DMS79 (cell line): ENCODE measurements around the gene MYL6B.
"Not testable (repeated sequence)": the region's sequence is repeated elsewhere in the genome, so short reads cannot be mapped to it uniquely, and the experiment has no call there.

ENCODE experiments used
- DNase-seq: peaks from one replicate; lab custom pipeline; 2025; lab: John Stamatoyannopoulos, UW

MYL6B gene

DNA sequence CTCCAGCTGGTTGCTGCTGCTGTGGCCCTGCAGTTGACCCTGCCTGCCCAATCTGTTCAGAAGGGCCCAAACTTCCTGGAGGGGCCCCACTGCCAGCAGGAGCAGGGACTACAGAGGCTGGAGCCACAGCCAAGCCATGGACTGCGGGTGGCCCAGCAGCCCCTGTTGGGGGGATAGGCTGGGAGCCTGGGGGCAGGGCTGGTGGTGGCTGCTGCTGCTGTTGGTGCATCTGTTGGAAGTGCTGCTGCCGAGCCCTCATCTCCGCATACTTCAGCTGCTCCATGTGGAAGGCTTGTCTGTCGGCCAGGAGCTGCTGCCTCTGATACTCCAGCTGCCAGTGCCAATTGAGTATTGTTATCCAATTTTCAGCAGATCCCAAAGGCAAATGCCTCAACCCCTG is 13.0 kb downstream of the MYL6B start:
- no peak for DNase-seq

DNA sequence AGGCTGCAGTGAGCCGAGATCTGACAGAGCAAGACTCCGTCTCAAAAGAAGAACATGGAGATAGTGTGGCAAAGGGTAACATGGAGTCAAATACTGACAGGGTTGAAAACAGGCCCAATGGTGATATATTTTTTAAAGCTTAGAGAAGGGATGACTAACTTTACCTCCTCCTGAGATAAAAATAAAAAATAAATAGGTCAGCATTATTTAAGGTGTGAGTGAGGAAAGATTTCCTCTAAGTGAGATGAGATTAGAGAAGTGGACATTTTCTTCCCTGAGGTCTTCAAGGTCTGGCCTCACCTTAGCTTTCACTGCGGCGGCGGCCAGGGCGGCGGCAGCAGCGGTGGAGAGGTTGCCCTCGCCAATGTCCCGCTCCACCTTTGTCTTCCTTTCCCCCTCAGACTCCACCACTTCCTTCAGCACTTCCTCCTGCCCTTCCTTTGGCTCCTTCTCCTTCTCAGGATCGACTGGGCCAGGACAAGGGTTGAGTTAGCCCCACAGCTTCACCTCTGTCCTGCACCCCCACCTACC is 16.9 kb downstream of the MYL6B start:
- no peak for DNase-seq

DNA sequence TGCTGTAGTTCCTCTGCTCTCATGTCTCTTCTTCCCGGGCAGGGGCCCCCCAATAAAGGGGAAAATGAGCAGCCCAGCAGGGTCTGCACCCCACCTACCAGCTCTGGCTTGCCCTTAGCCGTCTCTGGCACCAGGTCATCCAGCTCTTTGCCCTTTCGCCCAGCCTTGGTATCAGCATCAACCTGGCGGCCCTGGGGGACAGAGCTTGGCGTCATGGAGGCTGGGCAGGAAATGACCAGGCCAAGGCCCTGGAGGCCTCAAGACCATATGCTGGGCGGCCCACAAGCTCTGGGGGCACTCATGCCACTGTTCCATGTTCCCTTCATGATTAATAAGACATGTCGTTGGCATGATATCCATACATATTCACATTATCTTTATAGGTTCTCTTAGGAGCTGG is 20.5 kb downstream of the MYL6B start:
- no peak for DNase-seq

DNA sequence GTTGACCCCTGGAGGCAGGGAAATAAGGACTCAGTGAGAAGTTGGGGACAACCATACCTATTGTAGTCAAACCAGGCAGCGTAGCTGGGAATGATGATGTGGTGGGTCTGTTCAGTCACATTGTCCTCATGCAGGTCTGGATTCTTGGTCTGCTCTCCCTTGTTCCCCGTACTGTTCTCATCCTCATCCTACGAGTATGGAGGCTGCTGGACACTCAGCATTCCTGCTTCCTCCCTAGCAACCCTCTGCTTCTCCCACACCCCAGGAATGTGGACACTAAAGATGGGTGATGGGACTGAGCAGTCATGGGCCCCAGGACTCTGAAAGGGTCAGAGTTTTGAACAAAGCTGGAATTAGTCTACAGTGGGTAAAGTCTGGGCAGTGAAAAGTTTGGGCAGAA is 26.0 kb downstream of the MYL6B start:
- DNase-seq, result no peak

DNA sequence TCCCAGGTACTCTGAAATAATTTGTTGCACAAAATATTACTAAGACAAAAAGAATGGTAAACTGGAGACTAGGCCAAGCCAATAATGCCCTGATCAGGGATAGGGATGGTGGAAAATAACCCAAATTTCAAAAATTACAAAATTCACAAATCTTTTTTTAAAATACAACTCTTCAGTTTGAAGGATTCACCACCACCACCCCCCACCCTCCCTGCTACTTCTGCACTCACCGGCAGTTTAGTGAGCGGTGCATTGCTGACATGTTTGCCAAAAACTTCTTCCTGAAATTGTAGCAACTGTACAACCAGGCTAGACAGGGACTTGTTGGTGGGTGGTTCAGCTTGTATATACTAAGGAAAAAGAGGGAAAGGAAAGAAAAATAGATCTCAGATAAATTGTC is 34.6 kb downstream of the MYL6B start:
- no peak for DNase-seq

DNA sequence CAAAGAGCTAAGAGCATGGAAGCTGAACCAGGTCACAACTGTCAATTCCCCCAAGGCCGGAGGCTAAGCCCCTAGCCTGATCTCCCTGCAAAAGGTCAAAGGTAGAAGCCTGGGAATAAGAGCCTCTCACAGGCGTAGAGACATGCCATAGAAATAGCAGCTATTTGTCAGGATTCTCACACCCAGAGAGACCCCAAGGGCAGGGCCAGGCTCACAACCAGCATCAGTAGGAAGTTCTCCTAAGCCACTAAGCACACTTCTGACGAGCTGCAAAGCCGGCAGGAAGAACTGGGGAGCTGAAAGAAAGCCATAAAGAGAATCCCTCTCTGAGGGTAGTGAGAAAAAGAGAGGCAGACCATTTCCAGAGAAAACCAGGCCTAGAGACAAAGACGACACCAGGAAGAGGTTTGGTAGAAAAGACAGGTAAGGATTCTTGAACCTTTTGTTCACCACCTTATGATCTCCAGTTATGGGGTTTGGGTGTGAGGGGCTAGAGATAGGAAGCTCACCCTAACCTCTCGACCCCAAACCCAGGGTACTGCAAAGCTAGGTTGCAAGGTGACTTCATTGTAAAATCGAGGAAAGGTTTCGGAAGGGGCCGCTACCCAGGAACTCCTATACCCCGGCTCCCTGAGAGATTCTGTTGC is 35.9 kb downstream of the MYL6B start:
- no peak for DNase-seq

DNA sequence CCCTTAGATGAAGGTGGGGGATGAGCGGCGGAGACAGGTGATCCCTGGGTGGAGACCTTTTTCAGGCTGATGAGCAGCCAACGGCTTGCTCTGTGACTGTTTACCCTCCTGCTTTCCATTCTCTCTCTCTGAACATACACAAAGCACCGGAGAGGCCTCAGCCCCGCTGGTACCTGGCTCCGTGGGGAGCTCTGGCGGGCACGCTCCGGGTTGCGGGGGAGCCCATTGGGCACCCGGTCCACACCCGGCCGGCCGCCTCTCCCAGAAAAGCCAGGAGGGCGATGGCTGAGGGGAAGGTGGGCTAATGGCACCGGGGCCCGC is 36.4 kb downstream of the MYL6B start:
- no peak for DNase-seq

DNA sequence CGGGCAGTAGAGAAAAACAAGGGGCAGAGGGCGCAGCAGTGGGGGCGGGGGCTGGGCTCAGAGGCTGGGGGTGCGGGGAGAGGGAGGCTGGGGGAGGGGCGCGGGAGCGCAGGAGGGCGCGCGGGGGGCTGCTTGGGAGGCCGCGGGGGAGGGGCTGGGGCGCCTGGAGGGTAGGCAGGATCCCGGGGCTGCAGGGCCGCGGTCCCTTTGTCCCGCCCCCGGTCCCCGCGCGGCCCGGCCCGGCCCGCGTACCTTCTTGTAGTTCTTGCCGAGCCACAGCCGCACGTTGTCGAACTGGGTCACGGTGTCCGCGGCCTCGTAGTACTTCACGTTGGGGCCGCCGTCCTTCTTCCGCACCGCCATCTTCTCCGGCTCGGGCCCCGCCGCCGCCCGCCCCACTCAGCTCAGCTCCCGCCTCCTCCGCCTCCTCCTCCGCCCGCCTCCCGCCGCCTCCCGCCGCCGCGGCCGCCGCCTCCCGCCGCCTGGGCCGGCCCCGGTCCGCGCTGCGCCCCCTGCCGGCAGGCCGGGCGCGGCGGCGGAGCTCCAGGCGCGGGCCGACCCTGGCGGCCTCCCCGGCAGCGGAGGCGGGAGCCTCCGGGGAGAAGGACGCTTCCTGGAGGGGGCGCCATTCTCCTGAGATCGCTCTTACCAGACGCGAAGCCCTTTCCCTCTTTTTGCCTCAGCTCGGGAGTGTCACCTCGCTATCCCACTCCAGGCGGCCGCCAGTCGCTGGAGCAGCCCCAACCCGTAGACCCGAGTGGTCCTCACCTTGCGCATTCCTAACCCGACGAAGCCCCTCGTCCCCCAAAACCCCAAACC is 36.9 kb downstream of the MYL6B start, which contains the start of gene SMARCC2:
Gene SMARCC2, minus strand, starts transcription at position 385 of the 819 bp plus-strand sequence. Its CDS starts 22 bp downstream, at position 363.
- peak; percentile 18 for DNase-seq

DNA sequence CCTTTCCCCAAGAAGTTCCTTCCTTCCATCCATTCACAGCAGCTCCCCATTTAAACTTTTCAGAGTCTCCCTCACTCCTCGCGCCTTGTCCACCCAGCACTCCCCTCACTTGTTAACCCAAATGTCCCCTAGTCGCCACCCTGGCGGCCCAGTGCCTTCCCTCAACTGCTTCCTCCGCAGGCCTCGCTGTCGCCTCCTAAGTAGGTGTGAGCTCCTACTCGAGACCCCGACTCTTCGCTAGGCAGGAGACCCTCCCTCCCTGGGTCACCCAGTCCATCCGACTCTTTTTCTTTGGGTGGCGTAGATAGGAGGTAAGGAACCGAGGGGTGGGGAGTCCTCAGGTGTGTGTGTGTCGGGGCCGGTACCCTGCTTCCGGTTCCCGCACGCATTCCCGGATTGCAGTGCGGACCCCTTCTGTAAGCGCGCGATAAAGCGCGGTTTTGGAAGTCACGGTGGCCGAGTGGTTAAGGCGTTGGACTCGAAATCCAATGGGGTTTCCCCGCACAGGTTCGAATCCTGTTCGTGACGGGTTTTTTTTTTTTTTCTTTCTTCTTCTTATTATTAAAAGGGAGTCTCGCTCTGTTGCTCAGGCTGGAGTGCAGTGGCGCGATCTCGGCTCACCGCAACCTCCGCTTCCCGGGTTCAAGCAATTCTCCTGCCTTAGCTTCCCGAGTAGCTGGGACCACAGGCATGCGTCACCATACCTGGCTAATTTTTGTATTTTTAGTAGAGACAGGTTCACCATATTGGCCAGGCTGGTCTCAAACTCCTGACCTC is 37.7 kb downstream of the MYL6B start:
- peak; percentile 48 for DNase-seq

DNA sequence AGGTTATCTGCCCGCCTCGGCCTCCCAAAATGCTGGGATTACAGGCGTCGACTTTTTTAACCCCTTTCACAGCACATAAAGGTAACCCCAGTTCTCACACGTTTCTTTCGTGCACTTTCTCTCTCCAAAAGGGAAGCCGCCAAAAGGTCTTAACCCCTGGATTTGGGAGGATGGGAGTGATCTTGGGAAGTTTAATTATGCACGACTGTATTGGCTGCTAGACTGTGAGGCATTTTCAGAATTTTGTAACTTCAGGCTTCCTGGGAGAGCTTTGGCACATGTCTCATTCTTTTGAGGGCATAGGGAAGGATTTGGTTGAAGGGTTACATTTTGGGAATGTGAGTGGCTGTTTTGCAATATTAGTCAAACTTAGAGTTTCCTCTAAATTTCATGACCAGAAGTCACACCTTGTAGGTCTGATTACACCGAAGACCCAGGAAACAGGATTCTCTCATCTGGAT is 38.3 kb downstream of the MYL6B start:
- DNase-seq, result no peak

DNA sequence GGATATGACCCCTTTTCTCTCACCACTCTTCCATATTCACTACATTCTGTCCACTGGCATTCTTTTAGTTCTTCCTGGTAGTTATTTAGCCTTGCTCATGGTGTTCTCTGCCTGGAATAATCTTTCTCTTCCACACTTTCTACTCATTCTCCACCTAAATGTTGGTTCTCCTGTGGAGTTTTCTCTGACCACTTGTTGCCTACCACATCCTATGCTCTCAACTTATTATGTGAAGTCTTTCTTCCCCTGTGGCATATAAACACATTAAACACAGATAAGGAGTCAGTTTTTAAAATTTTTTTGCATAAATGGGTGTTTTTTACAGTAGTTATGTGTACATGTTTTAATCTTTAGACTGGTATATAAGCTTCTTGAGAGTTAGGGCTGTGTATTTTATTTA is 40.2 kb downstream of the MYL6B start:
- no peak for DNase-seq

DNA sequence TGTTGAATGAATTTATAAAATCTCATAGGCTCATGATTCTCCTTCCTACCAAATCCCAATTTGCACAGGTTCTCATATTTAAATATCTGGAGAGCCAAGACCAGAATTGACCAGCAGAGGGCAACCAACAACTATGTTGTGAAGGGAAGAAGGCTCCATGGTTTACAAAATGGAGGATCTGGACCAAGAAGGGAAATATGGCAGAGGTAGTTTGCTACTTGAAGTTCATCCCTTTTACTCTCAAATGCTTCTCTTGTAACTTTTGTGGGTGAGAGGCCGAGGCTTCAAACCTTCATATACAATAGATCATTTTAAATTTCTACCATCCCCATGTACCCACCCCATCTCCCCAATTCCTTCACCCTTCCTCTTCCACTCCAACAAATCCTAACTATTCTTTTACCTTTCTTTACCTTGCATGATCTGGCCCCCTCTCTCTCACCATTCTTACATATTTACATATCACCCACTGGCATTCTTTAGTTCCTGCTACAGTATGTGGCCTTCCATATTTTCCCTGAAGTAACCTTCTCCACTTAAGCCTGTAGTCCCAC is 40.7 kb downstream of the MYL6B start:
- DNase-seq, result peak; percentile 54

DNA sequence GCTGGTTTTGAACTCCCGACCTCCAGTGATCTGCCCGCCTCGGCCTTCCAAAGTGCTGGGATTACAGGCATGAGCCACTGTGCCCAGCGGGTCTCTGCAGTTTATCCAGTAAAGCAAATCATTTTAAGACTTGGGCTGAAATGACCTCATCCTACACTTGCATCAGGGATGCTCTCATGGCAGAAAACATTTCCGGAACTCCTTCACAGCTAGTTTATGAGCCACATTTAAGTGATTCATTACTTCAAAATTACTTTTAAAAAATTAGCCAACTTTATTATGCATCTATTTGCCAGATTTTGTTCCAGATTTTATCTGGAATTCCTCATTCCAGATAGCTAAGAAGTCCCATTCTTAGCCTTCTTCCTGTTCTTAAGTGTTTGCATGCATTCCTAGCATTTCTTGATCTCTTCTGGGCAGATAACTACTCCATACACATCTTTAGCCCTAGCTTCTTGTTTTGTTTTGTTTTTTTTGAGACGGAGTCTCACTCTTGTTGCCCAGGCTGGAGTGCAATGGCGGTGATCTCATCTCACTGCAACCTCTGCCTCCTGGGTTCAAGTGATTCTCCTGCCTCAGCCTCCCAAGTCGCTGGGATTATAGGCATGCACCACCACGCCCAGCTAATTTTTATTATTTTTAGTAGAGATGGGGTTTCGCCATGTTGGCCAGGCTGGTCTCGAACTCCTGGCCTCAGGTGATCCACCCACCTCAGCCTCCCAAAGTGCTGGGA is 44.6 kb downstream of the MYL6B start:
- DNase-seq, result not testable (repeated sequence)

DNA sequence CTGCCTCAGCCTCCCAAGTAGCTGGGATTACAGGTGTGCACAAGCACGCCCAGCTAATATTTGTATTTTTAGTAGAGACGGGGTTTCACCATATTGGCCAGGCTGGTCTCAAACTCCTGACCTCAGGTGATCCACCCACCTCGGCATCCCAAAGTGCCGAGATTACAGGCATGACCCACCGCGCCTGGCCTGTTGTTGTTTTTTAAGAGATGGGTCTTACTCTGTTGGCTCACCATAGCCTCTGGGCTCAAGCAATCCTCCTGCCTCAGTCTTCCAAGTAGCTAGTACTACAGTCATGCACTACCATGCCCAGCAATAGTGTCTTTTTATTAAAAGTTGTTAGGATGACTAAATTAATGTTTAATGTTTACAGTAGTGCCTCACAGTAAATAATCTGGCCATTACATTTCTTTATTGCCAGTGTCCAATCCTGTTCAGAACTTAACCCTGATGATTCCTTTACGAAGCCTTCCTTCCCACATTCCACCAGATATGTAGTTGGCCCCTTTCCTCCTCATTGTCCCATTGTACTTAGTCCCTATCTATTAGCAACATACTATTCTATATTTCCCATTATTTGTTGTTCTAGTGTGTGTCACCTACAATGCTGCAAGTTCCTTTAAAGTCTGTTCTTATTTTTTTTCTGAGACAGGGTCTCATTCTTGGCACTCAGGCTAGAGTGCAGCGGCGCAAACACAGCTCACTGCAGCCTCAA is 45.7 kb downstream of the MYL6B start:
- no peak for DNase-seq

DNA sequence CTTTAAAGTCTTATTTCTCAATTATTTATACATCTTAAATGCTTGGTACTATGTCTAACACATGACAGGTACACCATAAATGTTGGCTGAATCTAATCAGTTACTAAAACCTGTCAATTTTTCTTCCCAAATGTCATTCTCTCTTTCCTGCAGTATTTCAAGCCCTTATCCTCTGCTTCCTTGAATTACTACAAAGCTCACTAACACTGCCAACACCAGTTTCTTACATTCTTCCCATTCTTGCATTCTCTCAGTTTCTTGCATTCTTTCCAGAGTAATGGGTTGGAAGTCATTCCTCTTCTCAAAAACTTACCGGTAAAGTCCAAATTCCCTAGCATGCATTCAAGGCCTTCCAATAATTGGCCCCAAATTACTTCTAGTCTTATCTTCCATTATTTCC is 46.4 kb downstream of the MYL6B start:
- DNase-seq, result no peak

DNA sequence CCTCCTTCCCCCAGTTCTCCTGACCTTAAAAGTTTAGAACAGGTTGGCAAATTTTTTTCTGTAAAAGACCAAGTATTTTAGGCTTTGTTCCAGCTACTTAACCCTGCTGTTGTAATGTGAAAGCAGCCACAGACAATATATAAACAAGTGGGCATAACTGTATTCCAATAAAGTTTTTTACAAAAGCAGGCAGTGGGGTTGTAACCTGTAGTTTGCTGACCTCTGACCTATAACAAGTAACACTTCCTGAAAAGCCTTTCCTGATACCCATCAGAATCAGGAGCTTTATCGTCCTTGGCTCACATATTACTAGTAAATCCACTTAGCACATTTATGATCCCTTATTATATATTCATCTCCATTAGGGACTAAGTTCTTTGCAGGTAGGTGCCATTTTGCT is 50.0 kb downstream of the MYL6B start:
- DNase-seq, result no peak

DNA sequence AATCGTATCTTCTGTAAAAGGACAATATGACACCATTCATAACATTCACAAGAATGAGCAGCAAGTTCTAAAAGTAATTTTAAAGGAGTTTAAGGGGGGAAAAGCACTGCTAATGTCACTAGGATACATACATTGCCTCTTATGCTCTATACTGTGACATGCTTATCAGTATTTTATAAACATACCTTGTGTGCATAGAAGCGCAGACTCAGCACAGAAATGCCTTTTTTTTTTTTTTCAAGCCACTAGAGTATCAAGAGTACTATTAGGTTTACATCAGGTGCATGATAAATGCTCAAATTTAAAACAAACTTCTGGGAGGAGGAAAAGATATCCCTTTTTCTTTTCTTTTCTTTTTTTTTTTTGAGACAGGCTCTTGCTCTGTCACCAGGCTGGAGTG is 50.5 kb downstream of the MYL6B start:
- DNase-seq, result no peak

DNA sequence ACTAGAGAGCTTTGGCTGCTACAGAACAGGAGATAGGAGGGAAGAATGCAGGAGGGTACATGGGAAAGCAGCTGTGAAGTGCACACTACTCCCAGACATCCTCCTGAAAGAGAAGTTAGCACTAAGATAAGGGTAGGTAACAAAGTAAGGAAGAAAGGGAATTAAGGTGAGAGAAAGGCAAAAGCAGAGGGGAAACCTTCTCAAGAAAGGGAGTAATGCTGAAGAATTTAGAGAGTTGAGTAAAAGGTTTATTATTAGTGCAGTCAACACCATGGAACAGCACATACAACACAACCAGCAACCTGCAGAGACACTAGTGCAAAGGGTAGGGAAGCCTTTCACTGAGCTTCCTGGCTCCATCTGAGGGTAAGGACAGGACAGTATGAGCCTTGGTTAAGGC is 51.9 kb downstream of the MYL6B start:
- no peak for DNase-seq

DNA sequence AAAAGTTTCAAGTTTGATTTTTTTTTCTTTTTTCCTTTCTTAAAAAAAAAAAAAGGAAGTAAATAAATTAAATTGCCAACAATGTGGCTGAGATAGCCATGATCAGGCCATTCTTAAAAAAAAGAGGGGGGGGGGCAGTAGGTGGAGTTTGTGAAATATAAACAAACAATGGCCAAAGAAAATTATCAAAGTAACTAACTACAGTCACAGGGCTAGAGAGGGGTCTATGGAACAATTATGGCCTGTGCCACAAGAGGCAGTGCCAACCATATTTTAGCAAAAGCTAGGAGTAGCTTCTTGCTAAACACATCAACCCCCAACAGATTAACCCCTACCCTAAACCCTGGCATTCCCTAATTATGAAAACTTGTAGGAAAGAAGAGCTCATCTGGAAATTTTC is 53.1 kb downstream of the MYL6B start:
- no peak for DNase-seq

DNA sequence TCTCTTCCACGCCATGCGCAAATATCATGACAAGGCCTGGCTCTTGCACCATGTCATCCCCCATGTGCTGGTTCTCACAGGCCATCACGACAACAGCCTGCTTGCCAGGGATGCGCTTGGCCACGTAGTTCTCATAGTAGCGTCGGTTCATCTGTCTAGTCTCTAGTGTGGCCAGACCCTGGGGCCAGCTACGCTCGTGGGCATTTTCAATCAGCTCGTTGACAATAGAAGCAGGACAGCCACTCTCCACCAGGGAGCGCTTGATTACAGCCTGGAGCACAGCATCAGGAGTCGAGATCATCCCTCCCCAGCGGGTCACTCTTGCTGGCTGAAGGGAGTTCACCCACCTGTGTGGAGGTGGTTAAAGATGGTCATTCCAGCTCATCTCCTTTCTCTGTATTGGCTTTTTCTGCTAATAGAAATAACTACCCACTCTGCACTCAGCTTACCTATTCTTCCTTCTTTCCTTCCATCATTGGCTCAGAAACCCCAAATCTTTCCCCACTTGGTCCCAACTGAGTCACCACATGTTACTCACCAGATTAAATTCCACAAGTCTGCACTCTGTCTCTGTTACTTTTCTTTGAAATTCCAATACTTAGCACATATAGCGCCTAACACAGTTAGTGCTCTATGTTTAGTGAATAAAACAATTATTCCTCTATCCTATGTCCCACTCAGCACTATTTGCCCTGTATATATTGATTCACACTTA is 54.2 kb downstream of the MYL6B start:
- DNase-seq, result no peak
